Neuronal stem cell (in vitro differentiated cells): ENCODE measurements around the gene GABBR1.

Experiments used
- DNase-seq: peaks from one replicate; pipeline ENCODE4 v3.0.0-alpha.2; 2013; ENCODE audit warnings: low spot score
- H2AFZ ChIP-seq: one replicate; pipeline ENCODE4 v1.6.1; 2013; ENCODE audit warnings: mild to moderate bottlenecking, low read length, inconsistent platforms
- H2AK5ac ChIP-seq: 2 replicates; pipeline ENCODE4 v1.6.1; 2013; ENCODE audit warnings: low read depth, mild to moderate bottlenecking, inconsistent platforms, low read length, moderate library complexity, mixed read lengths
- H2BK120ac ChIP-seq: 2 replicates; pipeline ENCODE4 v1.6.1; 2013; ENCODE audit warnings: low read depth, mild to moderate bottlenecking, inconsistent platforms, low read length, moderate library complexity, mixed read lengths
- H2BK12ac ChIP-seq: one replicate; pipeline ENCODE4 v1.6.1; 2013; ENCODE audit warnings: low read length, inconsistent platforms
- H2BK15ac ChIP-seq: 2 replicates; pipeline ENCODE4 v1.6.1; 2013; ENCODE audit warnings: mild to moderate bottlenecking, low read length, inconsistent platforms, mixed read lengths
- H2BK5ac ChIP-seq: one replicate; pipeline ENCODE4 v1.6.1; 2013; ENCODE audit warnings: inconsistent platforms, mild to moderate bottlenecking, low read length, moderate library complexity
- H3K14ac ChIP-seq: one replicate; pipeline ENCODE4 v1.6.1; 2013; ENCODE audit warnings: low read length, inconsistent platforms
- H3K18ac ChIP-seq: 2 replicates; pipeline ENCODE4 v1.6.1; 2013; ENCODE audit warnings: low read length, inconsistent platforms
- H3K23ac ChIP-seq: 2 replicates; pipeline ENCODE4 v1.6.1; 2013; ENCODE audit warnings: low read depth, mild to moderate bottlenecking, mixed read lengths, low read length, inconsistent platforms; ENCODE audit not compliant: poor library complexity
- H3K27ac ChIP-seq: replicated peaks from 3 replicates; pipeline ENCODE4 v1.5.1; 2013; ENCODE audit warnings: low read length, inconsistent platforms
- H3K27me3 ChIP-seq, 3 experiments: 2 replicates each; pipeline ENCODE4 v1.6.1; 2013; ENCODE audit warnings: low read length in 3 of 3, mild to moderate bottlenecking in 2 of 3, inconsistent platforms in 1 of 3, low read depth in 1 of 3, mixed read lengths in 1 of 3, moderate library complexity in 1 of 3; ENCODE audit not compliant: control insufficient read depth in 3 of 3, insufficient read depth in 3 of 3
- H3K36me3 ChIP-seq, 2 donors: replicated peaks in 1 of 2; 2 replicates each; pipeline ENCODE4 v1.6.1; 2013; ENCODE audit warnings: low read length in 2 of 2; ENCODE audit not compliant: control insufficient read depth in 2 of 2, insufficient read depth in 2 of 2
- H3K4ac ChIP-seq: 2 replicates; pipeline ENCODE4 v1.6.1; 2013; ENCODE audit warnings: inconsistent platforms, mild to moderate bottlenecking, low read length, moderate library complexity
- H3K4me1 ChIP-seq, 2 donors: 1 replicate in 1 of 2; 2 replicates in 1 of 2; pipeline ENCODE4 v1.6.1; 2013; ENCODE audit warnings: low read length in 2 of 2, low read depth in 1 of 2; ENCODE audit not compliant: control insufficient read depth in 2 of 2, insufficient read depth in 1 of 2
- H3K4me2 ChIP-seq: one replicate; pipeline ENCODE4 v1.6.1; 2013; ENCODE audit warnings: mild to moderate bottlenecking, low read length, inconsistent platforms; ENCODE audit not compliant: insufficient read depth, poor library complexity, severe bottlenecking
- H3K4me3 ChIP-seq, 2 donors: 2 replicates each; pipeline ENCODE4 v1.5.1; 2013; ENCODE audit warnings: low read length in 2 of 2, mild to moderate bottlenecking in 2 of 2, inconsistent platforms in 1 of 2, moderate library complexity in 1 of 2
- H3K79me1 ChIP-seq: one replicate; pipeline ENCODE4 v1.6.1; 2013; ENCODE audit warnings: low read depth, mild to moderate bottlenecking, inconsistent platforms, low read length, moderate library complexity
- H3K9ac ChIP-seq: one replicate; pipeline ENCODE4 v1.6.1; 2013; ENCODE audit warnings: mild to moderate bottlenecking, low read depth, low read length, inconsistent platforms; ENCODE audit not compliant: poor library complexity
- H3K9me3 ChIP-seq, 2 donors: replicated peaks in 1 of 2; 2 replicates each; pipeline versions ENCODE3 to v1.6.1; 2013; ENCODE audit warnings: low read length in 2 of 2, mild to moderate bottlenecking in 2 of 2, inconsistent platforms in 1 of 2, low read depth in 1 of 2, mixed read lengths in 1 of 2, moderate library complexity in 1 of 2; ENCODE audit not compliant: control insufficient read depth in 2 of 2, insufficient read depth in 1 of 2
- H4K8ac ChIP-seq: one replicate; pipeline ENCODE4 v1.6.1; 2013; ENCODE audit warnings: low read depth, mild to moderate bottlenecking, inconsistent platforms, low read length, moderate library complexity
- H4K91ac ChIP-seq: one replicate; pipeline ENCODE4 v1.6.1; 2013; ENCODE audit warnings: low read length, low read depth, mild to moderate bottlenecking, inconsistent platforms; ENCODE audit not compliant: poor library complexity
- WGBS, 2 donors: extraction: QIAGEN DNeasy Blood & Tissue Kit; methylation state at CpG; one replicate each; pipeline ENCODE4 v1.1.7; 2013; ENCODE audit warnings: missing lambda C conversion rate in 2 of 2, mixed read lengths in 1 of 2; ENCODE audit not compliant: insufficient read length in 2 of 2, insufficient replicate concordance in 1 of 2; ENCODE audit errors: extremely low coverage in 2 of 2; 5-methylcytosine and 5-hydroxymethylcytosine counted together

Gene GABBR1

GRCh38 chr6:29649701-29650673, 17.0 kb upstream of the GABBR1 start:
- peak overlapping the region; percentile 50 to 79 for H3K4me3 ChIP-seq

GRCh38 chr6:29647927-29648642, 15.1 kb upstream of the GABBR1 start:
- Histone ChIP-seq H2BK12ac (no peak overlapping the region), H4K8ac (no peak overlapping the region), H2BK120ac (no peak overlapping the region), H2AFZ (no peak overlapping the region), H3K4me1 (peaks cover 0 to 7% of the 10 kb centered on the region in 2 donors), H3K79me1 (no peaks in the 10 kb centered on the region), H2BK5ac (no peak overlapping the region), H3K27me3 (peaks cover 0 to 1% (median 0%) of the 10 kb centered on the region in 3 experiments), H3K9ac (no peak overlapping the region), H3K14ac (no peak overlapping the region), H3K18ac (no peak overlapping the region), H4K91ac (no peak overlapping the region), H2AK5ac (no peak overlapping the region), H3K23ac (no peak overlapping the region), H3K9me3 (no peaks in the 10 kb centered on the region), H3K4me2 (no peak overlapping the region), H3K27ac (no peak overlapping the region), H3K36me3 (no peaks in the 10 kb centered on the region), H3K4ac (no peak overlapping the region), H3K4me3 (no peak overlapping the region), H2BK15ac (no peak overlapping the region)
- no peak for DNase-seq
- WGBS, 2 donors, result no CpG with 5 or more reads among the region's 23 CpGs

More at GRCh38 chr6:29649701-29650673, 17.0 kb upstream of the GABBR1 start:
- Histone ChIP-seq H3K4me1 (peaks cover 0 to 7% of the 10 kb centered on the region in 2 donors), H2BK15ac (no peak overlapping the region), H3K4me2 (peak overlapping the region; percentile 66), H3K27me3 (peaks cover 0 to 9% (median 1%) of the 10 kb centered on the region in 3 experiments), H3K27ac (peak overlapping the region; percentile 53), H2AK5ac (no peak overlapping the region), H3K18ac (peak overlapping the region; percentile 92), H3K9ac (no peak overlapping the region), H3K9me3 (no peaks in the 10 kb centered on the region), H2BK12ac (no peak overlapping the region), H3K79me1 (no peaks in the 10 kb centered on the region), H4K91ac (no peak overlapping the region), H3K4ac (no peak overlapping the region), H2BK120ac (no peak overlapping the region), H3K23ac (no peak overlapping the region), H4K8ac (no peak overlapping the region), H2BK5ac (no peak overlapping the region), H2AFZ (peak overlapping the region; percentile 92), H3K14ac (no peak overlapping the region), H3K36me3 (no peaks in the 10 kb centered on the region)
- WGBS, 2 donors, result no CpG with 5 or more reads among the region's 33 CpGs
- peak; percentile 98 for DNase-seq

GRCh38 chr6:29641430-29642148, 8.6 kb upstream of the GABBR1 start:
- H3K18ac ChIP-seq, result no peak overlapping the region
- H2BK15ac ChIP-seq, result no peak overlapping the region
- no peak overlapping the region for H3K4ac ChIP-seq
- no peak overlapping the region for H3K4me3 ChIP-seq
- no peak overlapping the region for H3K9ac ChIP-seq
- H3K27me3 ChIP-seq, result no peaks in the 10 kb centered on the region
- no peak overlapping the region for H2AFZ ChIP-seq
- H3K27ac ChIP-seq, result no peak overlapping the region
- no peak overlapping the region for H2BK120ac ChIP-seq
- H3K4me2 ChIP-seq, result no peak overlapping the region
- no peak overlapping the region for H4K8ac ChIP-seq
- peaks cover 0 to 2% of the 10 kb centered on the region in 2 donors for H3K9me3 ChIP-seq
- DNase-seq, result no peak
- H3K14ac ChIP-seq, result no peak overlapping the region
- no CpG with 5 or more reads among the region's 3 CpGs for WGBS, 2 donors
- no peak overlapping the region for H4K91ac ChIP-seq
- no peak overlapping the region for H3K23ac ChIP-seq
- H2BK12ac ChIP-seq, result no peak overlapping the region
- no peaks in the 10 kb centered on the region for H3K79me1 ChIP-seq
- H2AK5ac ChIP-seq, result no peak overlapping the region
- no peak overlapping the region for H2BK5ac ChIP-seq
- no peaks in the 10 kb centered on the region for H3K36me3 ChIP-seq
- H3K4me1 ChIP-seq, result peaks cover 0 to 1% of the 10 kb centered on the region in 2 donors
